Cardiac septum (tissue), 1 donor: ENCODE data around the gene GALNT9. TPM values are rescaled to one million over a fixed set of nuclear protein-coding genes. Genes with fewer than 3 reads are reported as not detected.
A peak's percentile ranks its signal among the peaks of the same experiment; 100 is the strongest.
"Not testable (repeated sequence)": the region's sequence is repeated elsewhere in the genome, so short reads cannot be mapped to it uniquely, and the experiment has no call there.

ENCODE experiments used
- DNase-seq: peaks from one replicate; pipeline ENCODE4 v3.0.0-alpha.2; 2020; ENCODE audit warnings: low spot score
- intact Hi-C: fragments of 100-400 bp; cut with DNase I; formaldehyde crosslinking; loops from one replicate; pipeline ENCODE4 v1.14.0; 2022
- total RNA-seq: library from RNA; stranded (reverse); fragmentation: NEBNext Ultra II Directional; extraction: Animal tissue kit (Norgen Biotek cat#: 25700); gene quantifications from one replicate; pipeline ENCODE4 v1.2.1, GENCODE V29; 2021
- donor health status: DM: no; HTN: no; CAD: no.

The GALNT9 gene
- total RNA-seq, 1 donor from 2014 or later = not detected

- intact Hi-C loops = no loop called here
- no peak for DNase-seq
Measured at GRCh38 chr12:132196038-132196872, 133.1 kb downstream of the GALNT9 start.

GRCh38 chr12:132195242-132195641, 134.1 kb downstream of the GALNT9 start:
- DNase-seq, intact Hi-C loops: not testable (repeated sequence)

GRCh38 chr12:132194556-132194955, 134.8 kb downstream of the GALNT9 start:
- intact Hi-C loops = no loop called here

GRCh38 chr12:132194056-132194455, 135.3 kb downstream of the GALNT9 start:
- intact Hi-C loops = no loop called here
- no peak for DNase-seq

More at GRCh38 chr12:132194556-132194955, 134.8 kb downstream of the GALNT9 start:
- DNase-seq = no peak

- no peak for DNase-seq
- intact Hi-C loops = no loop called here
Measured at GRCh38 chr12:132191715-132192553, 137.5 kb downstream of the GALNT9 start.

GRCh38 chr12:132190834-132191500, 138.4 kb downstream of the GALNT9 start:
- DNase-seq = no peak
- intact Hi-C loops = no loop called here

GRCh38 chr12:132190012-132190755, 139.2 kb downstream of the GALNT9 start:
- no peak for DNase-seq
- intact Hi-C loops = no loop called here

GRCh38 chr12:132189378-132190011, 139.9 kb downstream of the GALNT9 start:
- intact Hi-C loops = no loop called here
- DNase-seq = peak; percentile 96

GRCh38 chr12:132188916-132189325, 140.5 kb downstream of the GALNT9 start:
- no peak for DNase-seq
- intact Hi-C loops = no loop called here

GRCh38 chr12:132188451-132188901, 140.9 kb downstream of the GALNT9 start:
- intact Hi-C loops = no loop called here
- no peak for DNase-seq

- intact Hi-C loops = no loop called here
- no peak for DNase-seq
Measured at GRCh38 chr12:132187646-132188450, 141.5 kb downstream of the GALNT9 start.

GRCh38 chr12:132186857-132187620, 142.3 kb downstream of the GALNT9 start:
- intact Hi-C loops = no loop called here
- no peak for DNase-seq

- intact Hi-C loops = no loop called here
- no peak for DNase-seq
Measured at GRCh38 chr12:132186208-132186856, 143.1 kb downstream of the GALNT9 start.

- intact Hi-C loops = no loop called here
- no peak for DNase-seq
Measured at GRCh38 chr12:132185705-132186104, 143.7 kb downstream of the GALNT9 start.

GRCh38 chr12:132182711-132183365, 146.6 kb downstream of the GALNT9 start:
- intact Hi-C loops = no loop called here
- no peak for DNase-seq

GRCh38 chr12:132182206-132182710, 147.1 kb downstream of the GALNT9 start:
- intact Hi-C loops = no loop called here
- no peak for DNase-seq
